Glomerular endothelial cell (primary cell): ENCODE results near the gene HES4. TPM values are rescaled to one million over a fixed set of nuclear protein-coding genes. Genes with fewer than 3 reads are reported as not detected.

Experiments
- DNase-seq: peaks from one replicate; pipeline ENCODE4 v3.0.0-alpha.2; 2011; ENCODE audit warnings: low read depth, low spot score; ENCODE audit errors: extremely low read depth
- total RNA-seq: library from RNA; depleted of rRNA; stranded (reverse); fragments of >200 nt; gene quantifications from 2 replicates; pipeline ENCODE4 v1.2.3, GENCODE V29; 2015

HES4 gene
- total RNA-seq, 1 donor from 2014 or later: 219 TPM

GRCh38 chr1:953524-954320 is 46.2 kb downstream of the HES4 start:
- DNase-seq: no peak

GRCh38 chr1:952603-953002 is 47.3 kb downstream of the HES4 start:
- no peak for DNase-seq

GRCh38 chr1:952201-952600 is 47.7 kb downstream of the HES4 start:
- DNase-seq: no peak

GRCh38 chr1:951364-951763 is 48.5 kb downstream of the HES4 start:
- no peak for DNase-seq

GRCh38 chr1:950881-951280 is 49.0 kb downstream of the HES4 start:
- DNase-seq: no peak

- no peak for DNase-seq
Observed at GRCh38 chr1:950268-950667, 49.6 kb downstream of the HES4 start.

Other genes with a start within 250 kb of the HES4 start
- gene SAMD11, start 76.2 kb downstream of the HES4 start, total RNA-seq: 2.0 TPM in 1 of 2 replicates, not detected in the other
- 73.8 and 73.9 TPM in 2 replicates for gene NOC2L, start 40.8 kb downstream of the HES4 start, total RNA-seq
- 11.7 and 21.1 TPM in 2 replicates for gene KLHL17, start 39.5 kb downstream of the HES4 start, total RNA-seq
- gene PLEKHN1, start 33.6 kb downstream of the HES4 start, total RNA-seq: 1.4 and 2.0 TPM in 2 replicates
- gene PERM1, start 18.0 kb downstream of the HES4 start, total RNA-seq: not detected in 2 replicates
- gene ISG15, start 13.4 kb upstream of the HES4 start, total RNA-seq: 196 and 518 TPM in 2 replicates
- 306 and 382 TPM in 2 replicates for gene AGRN, start 20.0 kb upstream of the HES4 start, total RNA-seq
- gene RNF223, start 74.2 kb upstream of the HES4 start, total RNA-seq: not detected in 2 replicates
- gene C1orf159, start 116.0 kb upstream of the HES4 start, total RNA-seq: 13.5 and 32.1 TPM in 2 replicates
- gene TTLL10, start 173.8 kb upstream of the HES4 start, total RNA-seq: not detected in 2 replicates
- gene TNFRSF18, start 206.5 kb upstream of the HES4 start, total RNA-seq: 0.58 TPM in 1 of 2 replicates, not detected in the other
- gene TNFRSF4, start 214.1 kb upstream of the HES4 start, total RNA-seq: 5.6 and 58.5 TPM in 2 replicates
- gene SDF4, start 231.9 kb upstream of the HES4 start, total RNA-seq: 272 and 308 TPM in 2 replicates
- 47.9 and 63.4 TPM in 2 replicates for gene B3GALT6, start 232.1 kb upstream of the HES4 start, total RNA-seq
- 0.76 and 1.7 TPM in 2 replicates for gene C1QTNF12, start 246.6 kb upstream of the HES4 start, total RNA-seq